ENCODE measurements around the gene ASAP3.

Gene ASAP3

DNA sequence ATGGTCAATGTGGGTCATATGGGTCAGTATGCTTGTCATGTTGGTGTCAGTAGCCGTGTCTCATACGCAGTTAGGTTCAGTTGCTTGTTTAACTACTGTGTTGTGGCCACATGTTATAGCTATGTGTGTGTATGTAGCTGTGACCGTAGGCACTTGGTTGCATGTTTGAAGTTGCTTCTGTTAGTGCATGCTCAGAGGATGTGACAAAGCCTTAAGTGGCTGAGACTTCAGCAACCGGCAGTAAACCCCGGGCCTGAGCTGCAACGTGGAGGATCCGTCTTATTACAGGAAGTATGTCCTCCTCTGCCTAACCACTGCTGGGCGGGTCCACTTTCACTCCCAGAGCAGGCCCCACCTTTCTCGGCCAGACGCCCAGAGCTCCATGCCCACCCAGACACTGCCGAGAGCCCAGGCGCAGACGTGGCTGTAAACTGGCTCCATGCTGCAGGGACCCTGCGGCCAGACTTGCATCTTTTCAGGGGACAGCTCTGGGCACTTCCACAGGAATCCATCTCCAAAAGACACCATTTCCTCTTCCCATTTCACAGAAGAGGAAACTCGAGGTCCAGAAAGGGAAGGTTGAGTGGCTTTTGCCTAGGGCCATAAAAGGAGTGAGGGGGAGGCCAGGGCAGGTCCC, 61.6 kb downstream of the ASAP3 start:
- H3K36me3 ChIP-seq (ENCODE audit: control insufficient read depth, low read length): no peaks in the 10 kb centered on the region
- H3F3A ChIP-seq (ENCODE audit: control insufficient read depth, insufficient read depth): no peaks in the 10 kb centered on the region
- no peaks in the 10 kb centered on the region for H3K9me3 ChIP-seq (ENCODE audit: control insufficient read depth, insufficient read depth, low read length)
- H3K27me3 ChIP-seq (ENCODE audit: control insufficient read depth, low read length): peaks cover 30% of the 10 kb centered on the region
- H3K79me2 ChIP-seq (ENCODE audit: control insufficient read depth, low read length): no peaks in the 10 kb centered on the region
- no peak overlapping the region for H3K4me3 ChIP-seq (ENCODE audit: low read length)
- H4K20me1 ChIP-seq (ENCODE audit: control insufficient read depth, insufficient read depth, low read depth, low read length): no peaks in the 10 kb centered on the region
- no peak for TF ChIP-seq EZH2phosphoT487 (IDR thresholded peaks at IDR 0.05; ENCODE audit: borderline replicate concordance, low read length)
- TF ChIP-seq, protein P1, sequence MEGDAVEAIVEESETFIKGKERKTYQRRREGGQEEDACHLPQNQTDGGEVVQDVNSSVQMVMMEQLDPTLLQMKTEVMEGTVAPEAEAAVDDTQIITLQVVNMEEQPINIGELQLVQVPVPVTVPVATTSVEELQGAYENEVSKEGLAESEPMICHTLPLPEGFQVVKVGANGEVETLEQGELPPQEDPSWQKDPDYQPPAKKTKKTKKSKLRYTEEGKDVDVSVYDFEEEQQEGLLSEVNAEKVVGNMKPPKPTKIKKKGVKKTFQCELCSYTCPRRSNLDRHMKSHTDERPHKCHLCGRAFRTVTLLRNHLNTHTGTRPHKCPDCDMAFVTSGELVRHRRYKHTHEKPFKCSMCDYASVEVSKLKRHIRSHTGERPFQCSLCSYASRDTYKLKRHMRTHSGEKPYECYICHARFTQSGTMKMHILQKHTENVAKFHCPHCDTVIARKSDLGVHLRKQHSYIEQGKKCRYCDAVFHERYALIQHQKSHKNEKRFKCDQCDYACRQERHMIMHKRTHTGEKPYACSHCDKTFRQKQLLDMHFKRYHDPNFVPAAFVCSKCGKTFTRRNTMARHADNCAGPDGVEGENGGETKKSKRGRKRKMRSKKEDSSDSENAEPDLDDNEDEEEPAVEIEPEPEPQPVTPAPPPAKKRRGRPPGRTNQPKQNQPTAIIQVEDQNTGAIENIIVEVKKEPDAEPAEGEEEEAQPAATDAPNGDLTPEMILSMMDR (IDR thresholded peaks at IDR 0.05; ENCODE audit: low read depth, low read length, poor library complexity, severe bottlenecking): no peak
- no peaks in the 10 kb centered on the region for H3K9me2 ChIP-seq (replicated peaks; ENCODE audit: control insufficient read depth, low read length)
- no peak overlapping the region for H3K27ac ChIP-seq (ENCODE audit: low read depth, low read length)
- no peak overlapping the region for H3K4me2 ChIP-seq (ENCODE audit: low read length)
- peaks cover 3% of the 10 kb centered on the region; the same call in 1 of the 2 replicates for H3K4me1 ChIP-seq (ENCODE audit: control insufficient read depth, low read length)

DNA sequence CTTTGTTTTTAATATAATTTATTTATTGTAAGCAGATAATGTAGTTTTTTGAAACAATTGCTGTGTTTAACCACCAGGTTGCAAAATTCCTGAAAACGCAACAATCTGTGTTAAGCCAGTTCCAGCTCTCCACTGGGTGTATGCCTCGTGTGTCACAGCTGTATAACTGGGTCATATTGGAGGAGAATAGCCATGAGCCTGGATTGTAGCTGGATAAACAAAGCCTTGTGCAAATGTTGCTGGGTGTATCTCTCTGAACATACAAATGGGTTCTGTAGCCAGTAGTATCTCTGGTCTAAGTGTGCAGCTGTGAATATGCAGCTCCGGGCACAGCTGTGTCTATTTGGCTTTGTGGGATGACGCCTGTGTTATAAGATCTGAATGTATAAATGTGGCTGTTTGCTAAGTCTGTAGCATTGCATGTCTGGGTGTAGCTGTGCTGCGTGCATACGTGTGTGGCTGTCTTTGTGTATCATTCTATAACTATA, 62.2 kb downstream of the ASAP3 start:
- Histone ChIP-seq H3K4me3 (ENCODE audit: low read length) (no peak overlapping the region), H3K27me3 (ENCODE audit: control insufficient read depth, low read length) (peaks cover 30% of the 10 kb centered on the region), H3K27ac (ENCODE audit: low read depth, low read length) (no peak overlapping the region)

DNA sequence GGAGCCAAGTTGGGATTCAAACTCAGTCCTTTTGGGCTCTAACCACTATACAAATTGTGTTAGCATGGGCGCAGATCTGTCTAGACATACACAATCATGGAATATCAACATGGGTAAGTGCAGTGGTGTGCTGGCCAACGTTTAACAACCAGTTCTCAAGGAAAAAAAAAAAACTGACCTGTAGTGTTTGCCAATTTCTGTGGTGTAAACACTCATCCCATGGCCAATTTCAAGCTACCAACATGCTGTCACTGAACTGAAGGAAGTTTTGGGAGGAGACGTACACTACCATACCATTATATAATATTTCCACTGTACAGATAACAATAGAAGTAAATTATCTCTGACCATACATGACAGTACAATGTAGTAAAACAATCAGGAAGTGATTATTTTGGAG, 62.6 kb downstream of the ASAP3 start:
- Histone ChIP-seq H3K4me1 (ENCODE audit: control insufficient read depth, low read length) (peaks cover 3% of the 10 kb centered on the region; the same call in 1 of the 2 replicates), H3K36me3 (ENCODE audit: control insufficient read depth, low read length) (no peaks in the 10 kb centered on the region), H4K20me1 (ENCODE audit: control insufficient read depth, insufficient read depth, low read depth, low read length) (no peaks in the 10 kb centered on the region), H3K9me3 (ENCODE audit: control insufficient read depth, insufficient read depth, low read length) (no peaks in the 10 kb centered on the region), H3K9me2 (replicated peaks; ENCODE audit: control insufficient read depth, low read length) (no peaks in the 10 kb centered on the region), H3F3A (ENCODE audit: control insufficient read depth, insufficient read depth) (no peaks in the 10 kb centered on the region), H3K4me2 (ENCODE audit: low read length) (no peak overlapping the region), H3K79me2 (ENCODE audit: control insufficient read depth, low read length) (no peaks in the 10 kb centered on the region), H3K27ac (ENCODE audit: low read depth, low read length) (no peak overlapping the region), H3K27me3 (ENCODE audit: control insufficient read depth, low read length) (peaks cover 30% of the 10 kb centered on the region), H3K4me3 (ENCODE audit: low read length) (no peak overlapping the region)
- TF ChIP-seq, protein P1 (IDR thresholded peaks at IDR 0.05; ENCODE audit: low read depth, low read length, poor library complexity, severe bottlenecking): no peak

More for the DNA sequence above, 62.2 kb downstream of the ASAP3 start:
- Histone ChIP-seq H3K36me3 (ENCODE audit: control insufficient read depth, low read length) (no peaks in the 10 kb centered on the region), H3K79me2 (ENCODE audit: control insufficient read depth, low read length) (no peaks in the 10 kb centered on the region), H3K4me1 (ENCODE audit: control insufficient read depth, low read length) (peaks cover 3% of the 10 kb centered on the region; the same call in 1 of the 2 replicates), H3F3A (ENCODE audit: control insufficient read depth, insufficient read depth) (no peaks in the 10 kb centered on the region), H3K9me2 (replicated peaks; ENCODE audit: control insufficient read depth, low read length) (no peaks in the 10 kb centered on the region), H4K20me1 (ENCODE audit: control insufficient read depth, insufficient read depth, low read depth, low read length) (no peaks in the 10 kb centered on the region), H3K4me2 (ENCODE audit: low read length) (no peak overlapping the region), H3K9me3 (ENCODE audit: control insufficient read depth, insufficient read depth, low read length) (no peaks in the 10 kb centered on the region)
- TF ChIP-seq EZH2phosphoT487 (IDR thresholded peaks at IDR 0.05; ENCODE audit: borderline replicate concordance, low read length): no peak
- TF ChIP-seq, protein P1 (IDR thresholded peaks at IDR 0.05; ENCODE audit: low read depth, low read length, poor library complexity, severe bottlenecking): no peak
